Keratinocyte (primary cell): ENCODE results near the gene TIAM2. TPM values are rescaled to one million over a fixed set of nuclear protein-coding genes. Genes with fewer than 3 reads are reported as not detected.

Experiments
- DNase-seq: peaks from one replicate; pipeline ENCODE4 v3.0.0-alpha.2; 2011; ENCODE audit warnings: low read depth, missing footprints, low spot score
- FAIRE-seq: peaks from 2 replicates; lab custom pipeline; 2011; peaks lifted over from hg19 to GRCh38; lab: Jason Lieb, UNC
- H2AFZ ChIP-seq: 2 replicates; pipeline ENCODE4 v1.6.0; 2012; ENCODE audit warnings: low read length, control low read depth, inconsistent platforms; ENCODE audit not compliant: control insufficient read depth
- H3K27ac ChIP-seq: 2 replicates; pipeline ENCODE4 v1.5.1; 2011; ENCODE audit warnings: low read length; ENCODE audit not compliant: control insufficient read depth, insufficient read depth
- H3K27me3 ChIP-seq: 3 replicates; pipeline ENCODE4 v1.6.0; 2011; ENCODE audit warnings: low read length; ENCODE audit not compliant: control insufficient read depth, insufficient read depth; ENCODE audit errors: extremely low read depth
- H3K36me3 ChIP-seq, 2 experiments: 2 replicates in 1 of 2; 3 replicates in 1 of 2; pipeline ENCODE4 v1.5.1; 2011; ENCODE audit warnings: low read length in 2 of 2, mild to moderate bottlenecking in 1 of 2; ENCODE audit not compliant: control insufficient read depth in 2 of 2, insufficient read depth in 2 of 2; ENCODE audit errors: extremely low read depth in 1 of 2
- H3K4me1 ChIP-seq: 3 replicates; pipeline ENCODE4 v1.5.1; 2011; ENCODE audit warnings: low read length; ENCODE audit not compliant: control insufficient read depth, insufficient read depth; ENCODE audit errors: extremely low read depth
- H3K4me2 ChIP-seq: 3 replicates; pipeline ENCODE4 v1.6.0; 2011; ENCODE audit warnings: low read depth, low read length; ENCODE audit not compliant: control insufficient read depth, insufficient read depth; ENCODE audit errors: extremely low read depth
- H3K4me3 ChIP-seq, 3 experiments: fragments of 200-600 bp in 1 of 3; sonication (generic) in 1 of 3; 2 replicates in 2 of 3; 3 replicates in 1 of 3; pipeline ENCODE4 v1.5.1; 2011 to 2016; ENCODE audit warnings: low read length in 3 of 3, mild to moderate bottlenecking in 3 of 3, control low read depth in 2 of 3, inconsistent platforms in 1 of 3, low read depth in 1 of 3, mixed read lengths in 1 of 3, mixed run types in 1 of 3, moderate library complexity in 1 of 3; ENCODE audit not compliant: control insufficient read depth in 2 of 3, insufficient read depth in 2 of 3; ENCODE audit errors: extremely low read depth in 1 of 3
- H3K79me2 ChIP-seq: 2 replicates; pipeline ENCODE4 v1.6.0; 2012; ENCODE audit warnings: low read length; ENCODE audit not compliant: control insufficient read depth, insufficient read depth
- H3K9ac ChIP-seq: 3 replicates; pipeline ENCODE4 v1.6.0; 2011; ENCODE audit warnings: low read length; ENCODE audit not compliant: control insufficient read depth, insufficient read depth; ENCODE audit errors: extremely low read depth
- H3K9me1 ChIP-seq: 3 replicates; pipeline ENCODE4 v1.6.0; 2011; ENCODE audit warnings: low read length; ENCODE audit not compliant: control insufficient read depth, insufficient read depth; ENCODE audit errors: extremely low read depth
- H3K9me3 ChIP-seq: 2 replicates; pipeline ENCODE4 v1.5.1; 2012; ENCODE audit warnings: low read depth, low read length; ENCODE audit not compliant: control insufficient read depth
- H4K20me1 ChIP-seq: 3 replicates; pipeline ENCODE4 v1.6.0; 2011; ENCODE audit warnings: low read length; ENCODE audit not compliant: control insufficient read depth, insufficient read depth; ENCODE audit errors: extremely low read depth
- EZH2 ChIP-seq: IDR thresholded peaks from one replicate; pipeline ENCODE4 v1.6.1; 2012; ENCODE audit warnings: inconsistent platforms, mild to moderate bottlenecking, low read length, moderate library complexity
- dilution Hi-C: fragments of 300-500 bp; cut with MboI; formaldehyde crosslinking; loops from one replicate; pipeline ENCODE4 v1.7.0; 2020; ENCODE audit warnings: low sequenced_read_pairs; ENCODE audit not compliant: extremely low pct_ligation_motif_present
- polyA plus RNA-seq, 5 experiments: library from polyadenylated mRNA; depleted of rRNA in 3 of 5; stranded (reverse) in 3 of 5; stranded (forward) in 1 of 5; unstranded in 1 of 5; fragments of >200 nt; gene quantifications; 1 replicate in 1 of 5; 2 replicates in 3 of 5; 3 replicates in 1 of 5; pipeline versions ENCODE4 v1.2.1 to v1.2.3, GENCODE V29; 2011 to 2012; ENCODE audit warnings: missing spikeins in 2 of 5, low read depth in 1 of 5, low replicate concordance in 1 of 5
- TF ChIP-seq, protein P1 (sequence below), 3 experiments: IDR thresholded peaks in 1 of 3; conservative IDR thresholded peaks in 1 of 3; optimal IDR thresholded peaks in 1 of 3; 2 replicates in 2 of 3; 3 replicates in 1 of 3; pipeline versions ENCODE3 to v1.5.1; 2011; ENCODE audit warnings: low read length in 3 of 3, mild to moderate bottlenecking in 3 of 3, moderate library complexity in 2 of 3, control low read depth in 1 of 3, inconsistent platforms in 1 of 3; ENCODE audit not compliant: insufficient read depth in 2 of 3; ENCODE audit errors: extremely low read depth in 1 of 3

Gene TIAM2
- polyA plus RNA-seq, 1 donor (not counting 4 experiments of a cell fraction or from before 2014, with no cell fraction given): 4.0 TPM

- H3K27me3 ChIP-seq: no peaks in the 10 kb centered on the region
- DNase-seq (no peak), FAIRE-seq (no peak)
- H3K36me3 ChIP-seq: no peaks in the 10 kb centered on the region
- no peak overlapping the region for H3K4me2 ChIP-seq
- TF ChIP-seq, protein P1, sequence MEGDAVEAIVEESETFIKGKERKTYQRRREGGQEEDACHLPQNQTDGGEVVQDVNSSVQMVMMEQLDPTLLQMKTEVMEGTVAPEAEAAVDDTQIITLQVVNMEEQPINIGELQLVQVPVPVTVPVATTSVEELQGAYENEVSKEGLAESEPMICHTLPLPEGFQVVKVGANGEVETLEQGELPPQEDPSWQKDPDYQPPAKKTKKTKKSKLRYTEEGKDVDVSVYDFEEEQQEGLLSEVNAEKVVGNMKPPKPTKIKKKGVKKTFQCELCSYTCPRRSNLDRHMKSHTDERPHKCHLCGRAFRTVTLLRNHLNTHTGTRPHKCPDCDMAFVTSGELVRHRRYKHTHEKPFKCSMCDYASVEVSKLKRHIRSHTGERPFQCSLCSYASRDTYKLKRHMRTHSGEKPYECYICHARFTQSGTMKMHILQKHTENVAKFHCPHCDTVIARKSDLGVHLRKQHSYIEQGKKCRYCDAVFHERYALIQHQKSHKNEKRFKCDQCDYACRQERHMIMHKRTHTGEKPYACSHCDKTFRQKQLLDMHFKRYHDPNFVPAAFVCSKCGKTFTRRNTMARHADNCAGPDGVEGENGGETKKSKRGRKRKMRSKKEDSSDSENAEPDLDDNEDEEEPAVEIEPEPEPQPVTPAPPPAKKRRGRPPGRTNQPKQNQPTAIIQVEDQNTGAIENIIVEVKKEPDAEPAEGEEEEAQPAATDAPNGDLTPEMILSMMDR (optimal IDR thresholded peaks at IDR 0.05 in 1 of 3, IDR thresholded peaks at IDR 0.05 in 1 of 3, conservative IDR thresholded peaks at IDR 0.05 in 1 of 3; ENCODE audit: extremely low read depth in 1 of 3, insufficient read depth in 2 of 3, low read length in 3 of 3): no peak
- no peak for TF ChIP-seq EZH2
- H3K4me1 ChIP-seq: peaks cover 5% of the 10 kb centered on the region
- dilution Hi-C loops: no loop called here
- H3K4me3 ChIP-seq: no peak overlapping the region
- H3K9me1 ChIP-seq: no peaks in the 10 kb centered on the region
- no peak overlapping the region for H3K9ac ChIP-seq
- H4K20me1 ChIP-seq: no peaks in the 10 kb centered on the region
- H3K9me3 ChIP-seq: no peaks in the 10 kb centered on the region
- no peak overlapping the region for H3K27ac ChIP-seq
- no peak overlapping the region for H2AFZ ChIP-seq
- H3K79me2 ChIP-seq: no peaks in the 10 kb centered on the region
Measured at GRCh38 chr6:154954347-154954746, 40.8 kb upstream of the TIAM2 start.

DNA sequence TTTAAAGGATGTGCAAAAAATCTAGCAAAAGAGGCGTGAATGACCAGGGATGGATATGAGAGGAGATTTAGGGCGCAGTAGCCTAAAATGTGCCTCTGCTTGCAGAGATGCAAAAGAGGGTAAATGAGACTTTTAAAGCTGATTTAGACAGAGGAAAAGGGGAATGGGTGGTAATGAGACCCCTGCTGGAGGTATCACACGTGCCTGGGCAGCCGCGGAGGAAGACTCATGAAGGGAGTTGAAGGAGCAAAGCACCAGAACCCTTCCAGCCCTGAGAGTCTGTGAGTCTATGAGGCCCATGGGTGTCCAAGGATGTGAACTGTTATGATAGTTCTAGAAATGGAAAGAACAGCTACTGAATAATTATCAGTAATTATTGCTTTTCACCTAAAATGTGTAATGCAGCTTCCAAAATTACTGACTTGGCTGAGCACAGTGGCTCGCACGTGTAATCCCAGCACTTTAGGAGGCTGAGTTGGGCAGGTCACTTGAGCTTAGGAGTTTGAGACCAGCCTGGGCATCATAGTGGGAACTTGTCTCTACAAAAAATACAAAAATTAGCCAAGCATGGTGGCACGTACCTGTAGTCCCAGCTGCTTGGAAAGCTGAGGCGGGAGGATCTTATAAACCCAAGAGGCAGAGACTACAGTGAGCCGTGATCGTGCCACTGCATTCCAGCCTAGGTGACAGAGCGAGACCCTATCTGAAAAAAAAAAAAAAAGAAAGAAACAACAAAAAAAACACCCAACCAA lies 38.2 kb upstream of the TIAM2 start:
- Histone ChIP-seq H3K9me1 (no peaks in the 10 kb centered on the region), H3K4me2 (no peak overlapping the region), H3K79me2 (no peaks in the 10 kb centered on the region), H3K9me3 (no peaks in the 10 kb centered on the region), H4K20me1 (no peaks in the 10 kb centered on the region), H2AFZ (no peak overlapping the region), H3K9ac (no peak overlapping the region), H3K27me3 (no peaks in the 10 kb centered on the region), H3K27ac (no peak overlapping the region), H3K4me1 (peaks cover 2% of the 10 kb centered on the region), H3K36me3 (no peaks in the 10 kb centered on the region), H3K4me3 (no peak overlapping the region)
- no peak for TF ChIP-seq EZH2
- TF ChIP-seq, protein P1 (optimal IDR thresholded peaks at IDR 0.05 in 1 of 3, IDR thresholded peaks at IDR 0.05 in 1 of 3, conservative IDR thresholded peaks at IDR 0.05 in 1 of 3; ENCODE audit: extremely low read depth in 1 of 3, insufficient read depth in 2 of 3, low read length in 3 of 3): no peak
- dilution Hi-C loops: no loop called here
- DNase-seq (no peak), FAIRE-seq (no peak)
